Endothelial cell of umbilical vein (primary cell): Measurements from ENCODE around the gene FGFR1OP2. TPM values are rescaled to one million over a fixed set of nuclear protein-coding genes. Genes with fewer than 3 reads are reported as not detected.

Experiments used
- BruUV-seq: library from RNA; stranded (reverse); fragments of 400-500 nt; replicated peaks from 2 replicates; lab custom pipeline; 2021; lab: Mats Ljungman, UMichigan
- CTCF ChIA-PET: fragments of 300-600, 350-600 bp; sonication (Branson Sonifier 250); formaldehyde crosslinking; loops from one replicate; lab custom pipeline; 2021; ENCODE audit warnings: antibody characterized with exemption, inconsistent platforms; lab: Charles Lee
- POLR2A ChIA-PET: fragments of 300-600, 350-600 bp; sonication (Branson Sonifier 250); formaldehyde crosslinking; loops from one replicate; lab custom pipeline; 2021; ENCODE audit warnings: antibody characterized with exemption, inconsistent platforms; lab: Charles Lee
- DNase-seq: peaks from one replicate; pipeline ENCODE4 v3.0.0-alpha.2; 2011; ENCODE audit warnings: low read depth, low spot score
- FAIRE-seq: peaks from 2 replicates; lab custom pipeline; 2011; peaks lifted over from hg19 to GRCh38; lab: Jason Lieb, UNC
- H2AFZ ChIP-seq: 2 replicates; pipeline ENCODE4 v1.6.0; 2012; ENCODE audit warnings: low read depth, low read length, control low read depth, inconsistent platforms
- H3K27ac ChIP-seq: 2 replicates; pipeline ENCODE4 v1.5.1; 2011; ENCODE audit warnings: low read depth, mild to moderate bottlenecking, control low read depth, low read length, moderate library complexity; ENCODE audit not compliant: insufficient read depth
- H3K27me3 ChIP-seq, 2 experiments: 2 replicates each; pipeline versions ENCODE4 v1.6.0 to v1.6.1; 2011; ENCODE audit warnings: low read length in 2 of 2, mixed read lengths in 1 of 2; ENCODE audit not compliant: control insufficient read depth in 2 of 2, insufficient read depth in 2 of 2
- H3K36me3 ChIP-seq, 2 experiments: 2 replicates in 1 of 2; 3 replicates in 1 of 2; pipeline ENCODE4 v1.5.1; 2011; ENCODE audit warnings: low read length in 2 of 2, mild to moderate bottlenecking in 1 of 2, moderate library complexity in 1 of 2; ENCODE audit not compliant: control insufficient read depth in 2 of 2, insufficient read depth in 2 of 2; ENCODE audit errors: extremely low read depth in 1 of 2
- H3K4me1 ChIP-seq: 3 replicates; pipeline ENCODE4 v1.5.1; 2011; ENCODE audit warnings: mild to moderate bottlenecking, low read length; ENCODE audit not compliant: control insufficient read depth, insufficient read depth; ENCODE audit errors: extremely low read depth
- H3K4me2 ChIP-seq: 2 replicates; pipeline ENCODE4 v1.6.1; 2011; ENCODE audit warnings: low read length, control low read depth, mixed read lengths; ENCODE audit not compliant: insufficient read depth
- H3K4me3 ChIP-seq, 3 experiments: fragments of 200-600 bp in 1 of 3; sonication (generic), shearing (Covaris generic) in 1 of 3; replicated peaks in 1 of 3; 2 replicates each; pipeline ENCODE4 v1.5.1; 2011 to 2016; ENCODE audit warnings: control low read depth in 3 of 3, low read length in 3 of 3, mild to moderate bottlenecking in 2 of 3, inconsistent platforms in 1 of 3, low read depth in 1 of 3, moderate library complexity in 1 of 3; ENCODE audit not compliant: insufficient read depth in 1 of 3
- H3K79me2 ChIP-seq: 2 replicates; pipeline ENCODE4 v1.6.0; 2012; ENCODE audit warnings: low read length, inconsistent platforms; ENCODE audit not compliant: control insufficient read depth, insufficient read depth
- H3K9ac ChIP-seq: replicated peaks from 2 replicates; pipeline ENCODE3; 2011; ENCODE audit warnings: low read length, control low read depth; ENCODE audit not compliant: insufficient read depth; ENCODE audit errors: extremely low read depth
- H3K9me1 ChIP-seq: replicated peaks from 3 replicates; pipeline ENCODE4 v1.6.0; 2011; ENCODE audit warnings: mild to moderate bottlenecking, low read length; ENCODE audit not compliant: control insufficient read depth, insufficient read depth; ENCODE audit errors: extremely low read depth
- H3K9me3 ChIP-seq: replicated peaks from 2 replicates; pipeline ENCODE4 v1.5.1; 2012; ENCODE audit warnings: low read length, inconsistent platforms; ENCODE audit not compliant: control insufficient read depth, insufficient read depth
- H4K20me1 ChIP-seq: replicated peaks from 2 replicates; pipeline ENCODE3; 2011; ENCODE audit warnings: mild to moderate bottlenecking, low read length; ENCODE audit not compliant: control insufficient read depth, insufficient read depth; ENCODE audit errors: extremely low read depth
- CTCF ChIP-seq, 2 donors: IDR thresholded peaks; 1 replicate in 1 of 2; 2 replicates in 1 of 2; pipeline ENCODE4 v1.5.1; 2011; ENCODE audit warnings: low read length in 2 of 2, mild to moderate bottlenecking in 2 of 2, moderate library complexity in 2 of 2, control low read depth in 1 of 2, inconsistent platforms in 1 of 2, low read depth in 1 of 2; ENCODE audit not compliant: insufficient read depth in 1 of 2; ENCODE audit errors: extremely low read depth in 1 of 2
- EZH2 ChIP-seq: IDR thresholded peaks from 2 replicates; pipeline ENCODE4 v1.6.1; 2012; ENCODE audit warnings: borderline replicate concordance, low read depth, mild to moderate bottlenecking, moderate library complexity, low read length, inconsistent platforms; ENCODE audit not compliant: severe bottlenecking
- FOS ChIP-seq: IDR thresholded peaks from 2 replicates; pipeline ENCODE4 v1.6.1; 2011; ENCODE audit warnings: mild to moderate bottlenecking, low read length, moderate library complexity, borderline replicate concordance; ENCODE audit not compliant: insufficient read depth
- GATA2 ChIP-seq: IDR thresholded peaks from 2 replicates; pipeline ENCODE4 v1.7.0; 2011; ENCODE audit warnings: low read depth, mild to moderate bottlenecking, moderate library complexity, mixed read lengths, low read length; ENCODE audit not compliant: insufficient read length, insufficient read depth
- JUN ChIP-seq: IDR thresholded peaks from 2 replicates; pipeline ENCODE4 v1.6.1; 2011; ENCODE audit warnings: borderline replicate concordance, low read depth; ENCODE audit not compliant: insufficient read length, insufficient read depth
- MYC ChIP-seq: IDR thresholded peaks from one replicate; pipeline ENCODE4 v1.6.1; 2011; ENCODE audit warnings: mild to moderate bottlenecking, low read depth, low read length
- POLR2A ChIP-seq: IDR thresholded peaks from 2 replicates; pipeline ENCODE4 v1.6.1; 2012; ENCODE audit warnings: low read depth, mild to moderate bottlenecking, control low read depth, low read length
- POLR2AphosphoS5 ChIP-seq: IDR thresholded peaks from 2 replicates; pipeline ENCODE4 v1.6.1; 2012; ENCODE audit warnings: low read depth, mild to moderate bottlenecking, control low read depth, low read length, moderate library complexity; ENCODE audit not compliant: insufficient read depth
- dilution Hi-C: fragments of 300-500 bp; cut with MboI; formaldehyde crosslinking; loops from one replicate; pipeline ENCODE4 v1.15.0; 2019; ENCODE audit warnings: low sequenced_read_pairs; ENCODE audit not compliant: extremely low pct_ligation_motif_present
- intact Hi-C: fragments of 100-400 bp; cut with micrococcal nuclease; formaldehyde crosslinking; loops from one replicate; pipeline ENCODE4 v1.10.0; 2022
- polyA plus RNA-seq, 4 experiments: library from polyadenylated mRNA; depleted of rRNA in 3 of 4; stranded (reverse) in 3 of 4; unstranded in 1 of 4; fragments of >200 nt; gene quantifications; 2 replicates each; pipeline versions ENCODE4 v1.2.1 to v1.2.3, GENCODE V29; 2011 to 2012; ENCODE audit warnings: missing spikeins in 1 of 4
- total RNA-seq: library from RNA; stranded (reverse); gene quantifications from 2 replicates; pipeline ENCODE4 v1.2.3, GENCODE V29; 2021
- TF ChIP-seq, protein P1 (sequence below): IDR thresholded peaks from 2 replicates; pipeline ENCODE4 v1.6.1; 2011; ENCODE audit not compliant: insufficient read depth, insufficient read length

FGFR1OP2 gene
- total and polyA plus RNA-seq, 2 donors (not counting 3 experiments of a cell fraction or from before 2014, with no cell fraction given): 22.7 to 49.3 TPM

DNA sequence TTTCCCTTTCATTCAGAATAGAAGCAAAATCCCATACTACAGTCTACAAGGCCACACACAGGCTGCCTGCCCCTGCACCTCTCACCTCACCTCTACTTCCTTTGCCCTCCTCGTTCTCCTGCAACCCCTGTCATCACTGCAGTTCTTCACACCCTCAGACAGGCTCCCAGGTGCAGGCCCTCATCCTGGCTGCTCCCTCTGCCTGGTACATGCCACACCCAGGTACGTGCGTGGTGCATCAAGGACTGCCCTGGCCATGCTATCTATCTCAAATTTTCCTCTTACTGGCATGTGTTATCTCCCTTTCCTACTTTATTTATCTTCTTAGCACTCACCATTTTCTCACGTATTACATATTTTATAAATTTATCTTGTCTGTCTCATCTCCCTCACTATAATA lies 51.6 kb downstream of the FGFR1OP2 start:
- Histone ChIP-seq H3K79me2 (no peaks in the 10 kb centered on the region), H3K9me1 (no peaks in the 10 kb centered on the region), H3K27me3 (no peaks in the 10 kb centered on the region), H3K4me3 (no peak overlapping the region), H3K4me1 (no peaks in the 10 kb centered on the region), H3K4me2 (no peak overlapping the region), H3K9ac (no peak overlapping the region), H3K27ac (no peak overlapping the region), H4K20me1 (no peaks in the 10 kb centered on the region), H2AFZ (no peak overlapping the region), H3K9me3 (no peaks in the 10 kb centered on the region), H3K36me3 (peaks cover 0 to 2% of the 10 kb centered on the region in 2 experiments)
- FAIRE-seq (no peak), DNase-seq (no peak)
- dilution Hi-C loops (no loop called here), intact Hi-C loops (no loop called here)
- CTCF ChIA-PET: no interaction called here
- TF ChIP-seq, protein P1, sequence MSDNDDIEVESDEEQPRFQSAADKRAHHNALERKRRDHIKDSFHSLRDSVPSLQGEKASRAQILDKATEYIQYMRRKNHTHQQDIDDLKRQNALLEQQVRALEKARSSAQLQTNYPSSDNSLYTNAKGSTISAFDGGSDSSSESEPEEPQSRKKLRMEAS: no peak
- TF ChIP-seq GATA2 (no peak), JUN (no peak), POLR2AphosphoS5 (no peak), EZH2 (no peak), CTCF (IDR thresholded peaks at IDR 0.05; ENCODE audit: extremely low read depth in 1 of 2, insufficient read depth in 1 of 2, low read depth in 1 of 2, low read length in 2 of 2) (no peak), FOS (no peak), MYC (no peak), POLR2A (no peak)
- no TSS peak for BruUV-seq
- POLR2A ChIA-PET: no interaction called here
